ENCODE measurements around the gene IRX5.

The IRX5 gene

GRCh38 chr16:54957403-54958166 lies 26.9 kb downstream of the IRX5 start:
- no peaks in the 10 kb centered on the region for H3K36me3 ChIP-seq (ENCODE audit: insufficient read depth, low read length)
- no peaks in the 10 kb centered on the region for H3K9me3 ChIP-seq (replicated peaks; ENCODE audit: low read length)
- no peak overlapping the region for H3K4me2 ChIP-seq (ENCODE audit: low read length)

GRCh38 chr16:54962045-54962444 lies 31.4 kb downstream of the IRX5 start:
- H3K4me1 ChIP-seq (ENCODE audit: control insufficient read depth, insufficient read depth, low read length): no peaks in the 10 kb centered on the region
- H3K9me3 ChIP-seq (replicated peaks; ENCODE audit: low read length): no peaks in the 10 kb centered on the region
- no peak overlapping the region for H3K9ac ChIP-seq (ENCODE audit: low read depth, low read length)
- H3K36me3 ChIP-seq (ENCODE audit: insufficient read depth, low read length): no peaks in the 10 kb centered on the region
- H3K4me2 ChIP-seq (ENCODE audit: low read length): no peak overlapping the region
- no peak overlapping the region for H3K4me3 ChIP-seq (ENCODE audit: low read length)
- no peaks in the 10 kb centered on the region for H3K27me3 ChIP-seq (ENCODE audit: control insufficient read depth, insufficient read depth, low read length)

More at GRCh38 chr16:54957403-54958166, 26.9 kb downstream of the IRX5 start:
- Histone ChIP-seq H3K27me3 (ENCODE audit: control insufficient read depth, insufficient read depth, low read length) (no peaks in the 10 kb centered on the region), H3K9ac (ENCODE audit: low read depth, low read length) (no peak overlapping the region), H3K4me3 (ENCODE audit: low read length) (no peak overlapping the region), H3K4me1 (ENCODE audit: control insufficient read depth, insufficient read depth, low read length) (no peaks in the 10 kb centered on the region)

DNA sequence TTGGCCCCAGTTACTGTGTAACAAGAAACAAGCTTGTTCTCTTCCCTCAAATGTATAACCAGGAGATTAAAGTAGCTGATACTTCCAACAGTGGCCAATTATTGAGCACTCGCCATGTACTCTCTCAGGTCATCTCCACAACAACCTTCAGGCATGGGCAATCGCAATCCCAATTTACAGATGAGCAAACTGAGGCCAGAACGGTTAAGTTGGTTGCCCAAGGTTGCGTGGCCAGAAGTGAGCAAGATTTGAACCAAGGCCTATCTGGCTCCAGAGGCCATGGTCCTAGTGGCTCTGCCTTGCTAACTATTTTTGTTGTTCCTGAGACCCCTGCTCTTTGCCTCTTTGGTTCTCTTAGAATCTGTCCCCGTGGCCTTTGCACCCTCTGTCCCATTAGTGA lies 33.6 kb downstream of the IRX5 start:
- Histone ChIP-seq H3K27me3 (ENCODE audit: control insufficient read depth, insufficient read depth, low read length) (peaks cover 4% of the 10 kb centered on the region), H3K4me3 (ENCODE audit: low read length) (no peak overlapping the region), H3K36me3 (ENCODE audit: insufficient read depth, low read length) (no peaks in the 10 kb centered on the region), H3K9ac (ENCODE audit: low read depth, low read length) (no peak overlapping the region), H3K9me3 (replicated peaks; ENCODE audit: low read length) (no peaks in the 10 kb centered on the region), H3K4me1 (ENCODE audit: control insufficient read depth, insufficient read depth, low read length) (no peaks in the 10 kb centered on the region), H3K4me2 (ENCODE audit: low read length) (no peak overlapping the region)

- Histone ChIP-seq H3K36me3 (ENCODE audit: insufficient read depth, low read length) (no peaks in the 10 kb centered on the region), H3K4me3 (ENCODE audit: low read length) (no peak overlapping the region), H3K4me1 (ENCODE audit: control insufficient read depth, insufficient read depth, low read length) (no peaks in the 10 kb centered on the region), H3K4me2 (ENCODE audit: low read length) (no peak overlapping the region), H3K27me3 (ENCODE audit: control insufficient read depth, insufficient read depth, low read length) (peaks cover 10% of the 10 kb centered on the region), H3K9me3 (replicated peaks; ENCODE audit: low read length) (no peaks in the 10 kb centered on the region), H3K9ac (ENCODE audit: low read depth, low read length) (no peak overlapping the region)
Observed at GRCh38 chr16:54965464-54965863, 34.8 kb downstream of the IRX5 start.

GRCh38 chr16:54968011-54968410 lies 37.3 kb downstream of the IRX5 start:
- no peak overlapping the region for H3K4me2 ChIP-seq (ENCODE audit: low read length)
- H3K27me3 ChIP-seq (ENCODE audit: control insufficient read depth, insufficient read depth, low read length): peaks cover 10% of the 10 kb centered on the region
- no peak overlapping the region for H3K9ac ChIP-seq (ENCODE audit: low read depth, low read length)
- H3K9me3 ChIP-seq (replicated peaks; ENCODE audit: low read length): no peaks in the 10 kb centered on the region
- no peaks in the 10 kb centered on the region for H3K4me1 ChIP-seq (ENCODE audit: control insufficient read depth, insufficient read depth, low read length)
- no peaks in the 10 kb centered on the region for H3K36me3 ChIP-seq (ENCODE audit: insufficient read depth, low read length)
- H3K4me3 ChIP-seq (ENCODE audit: low read length): no peak overlapping the region

DNA sequence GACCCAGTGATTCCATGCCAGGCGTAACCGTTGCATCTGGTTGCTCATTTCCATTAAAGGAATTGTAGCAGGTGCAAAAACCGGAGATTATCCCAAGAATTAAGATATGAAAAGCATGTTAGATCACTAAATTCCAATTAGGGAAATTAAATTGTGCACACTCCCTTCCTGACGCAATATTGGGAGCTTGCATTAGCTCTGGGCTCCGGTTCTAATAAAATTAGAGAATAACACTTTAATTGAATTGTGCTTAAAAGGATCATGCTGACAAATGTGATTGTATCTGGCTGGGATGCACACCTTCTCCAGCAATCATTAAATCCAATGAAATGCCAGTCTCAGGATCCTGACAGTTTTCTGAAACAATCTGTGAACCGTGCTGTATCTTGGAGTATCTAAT lies 38.1 kb downstream of the IRX5 start:
- no peak overlapping the region for H3K9ac ChIP-seq (ENCODE audit: low read depth, low read length)
- H3K36me3 ChIP-seq (ENCODE audit: insufficient read depth, low read length): no peaks in the 10 kb centered on the region
- H3K4me2 ChIP-seq (ENCODE audit: low read length): no peak overlapping the region
- no peak overlapping the region for H3K4me3 ChIP-seq (ENCODE audit: low read length)
- H3K9me3 ChIP-seq (replicated peaks; ENCODE audit: low read length): no peaks in the 10 kb centered on the region
- no peaks in the 10 kb centered on the region for H3K4me1 ChIP-seq (ENCODE audit: control insufficient read depth, insufficient read depth, low read length)
- peaks cover 10% of the 10 kb centered on the region for H3K27me3 ChIP-seq (ENCODE audit: control insufficient read depth, insufficient read depth, low read length)

DNA sequence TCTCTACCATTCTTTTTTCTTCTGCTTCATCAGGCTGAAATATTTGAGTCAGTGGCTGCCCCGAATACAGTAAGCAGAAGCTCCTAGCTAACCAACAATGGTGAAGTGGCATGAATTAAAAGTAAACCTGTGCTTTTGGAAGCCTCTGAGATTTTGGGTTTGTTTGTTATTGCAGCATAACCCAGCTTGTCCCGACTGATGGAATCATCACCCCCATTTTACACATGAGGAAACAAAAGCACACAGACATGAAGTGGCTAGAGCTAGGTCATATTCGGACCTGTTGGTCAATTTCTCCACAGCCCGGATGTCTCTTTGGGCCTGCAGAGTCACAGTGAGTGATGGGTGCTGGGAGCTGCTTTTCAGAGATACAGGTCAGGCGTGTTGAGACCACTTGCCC lies 39.4 kb downstream of the IRX5 start:
- Histone ChIP-seq H3K36me3 (ENCODE audit: insufficient read depth, low read length) (no peaks in the 10 kb centered on the region), H3K27me3 (ENCODE audit: control insufficient read depth, insufficient read depth, low read length) (peaks cover 10% of the 10 kb centered on the region), H3K4me1 (ENCODE audit: control insufficient read depth, insufficient read depth, low read length) (no peaks in the 10 kb centered on the region), H3K9ac (ENCODE audit: low read depth, low read length) (no peak overlapping the region), H3K4me3 (ENCODE audit: low read length) (no peak overlapping the region), H3K4me2 (ENCODE audit: low read length) (no peak overlapping the region), H3K9me3 (replicated peaks; ENCODE audit: low read length) (no peaks in the 10 kb centered on the region)

- no peaks in the 10 kb centered on the region for H3K36me3 ChIP-seq (ENCODE audit: insufficient read depth, low read length)
- H3K4me2 ChIP-seq (ENCODE audit: low read length): no peak overlapping the region
- H3K4me3 ChIP-seq (ENCODE audit: low read length): no peak overlapping the region
- no peak overlapping the region for H3K9ac ChIP-seq (ENCODE audit: low read depth, low read length)
- no peaks in the 10 kb centered on the region for H3K9me3 ChIP-seq (replicated peaks; ENCODE audit: low read length)
- no peaks in the 10 kb centered on the region for H3K4me1 ChIP-seq (ENCODE audit: control insufficient read depth, insufficient read depth, low read length)
- peaks cover 5% of the 10 kb centered on the region for H3K27me3 ChIP-seq (ENCODE audit: control insufficient read depth, insufficient read depth, low read length)
Observed at GRCh38 chr16:54974367-54974766, 43.7 kb downstream of the IRX5 start.

GRCh38 chr16:54976651-54977200 lies 46.1 kb downstream of the IRX5 start:
- H3K4me2 ChIP-seq (ENCODE audit: low read length): no peak overlapping the region
- no peaks in the 10 kb centered on the region for H3K36me3 ChIP-seq (ENCODE audit: insufficient read depth, low read length)
- no peaks in the 10 kb centered on the region for H3K9me3 ChIP-seq (replicated peaks; ENCODE audit: low read length)
- H3K4me1 ChIP-seq (ENCODE audit: control insufficient read depth, insufficient read depth, low read length): no peaks in the 10 kb centered on the region
- no peak overlapping the region for H3K9ac ChIP-seq (ENCODE audit: low read depth, low read length)
- H3K4me3 ChIP-seq (ENCODE audit: low read length): no peak overlapping the region
- H3K27me3 ChIP-seq (ENCODE audit: control insufficient read depth, insufficient read depth, low read length): no peaks in the 10 kb centered on the region

DNA sequence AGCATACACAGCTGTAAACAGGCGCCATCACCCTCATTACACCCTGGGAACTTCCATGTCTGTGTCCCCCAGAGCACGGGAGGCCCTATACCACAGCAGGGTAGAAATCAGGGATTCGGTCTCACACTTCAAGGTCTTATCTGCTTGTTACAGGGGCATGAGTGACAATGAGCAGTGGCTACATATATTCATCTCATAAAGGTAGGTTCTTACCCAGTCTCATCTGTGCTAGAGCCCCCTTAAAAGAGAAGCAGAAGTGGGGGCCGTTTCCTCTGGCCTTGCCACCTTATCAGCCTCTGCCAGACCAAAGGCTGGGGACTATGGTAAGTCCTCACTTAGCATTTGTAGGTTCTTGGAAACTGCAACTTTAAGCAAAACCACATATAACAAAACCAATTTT lies 46.5 kb downstream of the IRX5 start:
- Histone ChIP-seq H3K9me3 (replicated peaks; ENCODE audit: low read length) (no peaks in the 10 kb centered on the region), H3K4me2 (ENCODE audit: low read length) (no peak overlapping the region), H3K9ac (ENCODE audit: low read depth, low read length) (no peak overlapping the region), H3K4me1 (ENCODE audit: control insufficient read depth, insufficient read depth, low read length) (no peaks in the 10 kb centered on the region), H3K4me3 (ENCODE audit: low read length) (no peak overlapping the region), H3K36me3 (ENCODE audit: insufficient read depth, low read length) (no peaks in the 10 kb centered on the region), H3K27me3 (ENCODE audit: control insufficient read depth, insufficient read depth, low read length) (no peaks in the 10 kb centered on the region)

DNA sequence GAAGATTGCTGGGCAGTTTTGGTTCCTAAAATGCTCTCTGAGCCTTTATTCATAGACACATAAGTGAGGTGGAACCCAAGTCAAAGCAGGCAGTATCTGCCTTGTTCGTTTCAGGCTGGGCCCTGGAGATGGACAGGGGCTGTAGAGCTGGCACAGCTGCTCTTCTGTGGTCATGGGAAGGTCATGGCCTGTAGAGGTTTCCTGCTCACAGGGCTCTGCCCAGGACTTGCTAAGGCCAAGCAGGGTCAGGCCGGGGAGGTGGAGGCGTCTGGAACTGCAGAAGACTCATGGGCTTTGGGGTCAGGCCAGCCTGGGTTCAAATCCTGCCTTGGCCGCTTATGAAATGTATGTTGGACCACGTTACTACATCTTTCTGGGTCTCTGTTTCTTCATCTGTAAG lies 50.2 kb downstream of the IRX5 start:
- no peaks in the 10 kb centered on the region for H3K9me3 ChIP-seq (replicated peaks; ENCODE audit: low read length)
- H3K9ac ChIP-seq (ENCODE audit: low read depth, low read length): no peak overlapping the region
- H3K27me3 ChIP-seq (ENCODE audit: control insufficient read depth, insufficient read depth, low read length): peaks cover 9% of the 10 kb centered on the region
- no peaks in the 10 kb centered on the region for H3K36me3 ChIP-seq (ENCODE audit: insufficient read depth, low read length)
- no peak overlapping the region for H3K4me2 ChIP-seq (ENCODE audit: low read length)
- no peak overlapping the region for H3K4me3 ChIP-seq (ENCODE audit: low read length)
- H3K4me1 ChIP-seq (ENCODE audit: control insufficient read depth, insufficient read depth, low read length): no peaks in the 10 kb centered on the region
